ENCODE results near the gene SH3BGRL2.

SH3BGRL2 gene

DNA sequence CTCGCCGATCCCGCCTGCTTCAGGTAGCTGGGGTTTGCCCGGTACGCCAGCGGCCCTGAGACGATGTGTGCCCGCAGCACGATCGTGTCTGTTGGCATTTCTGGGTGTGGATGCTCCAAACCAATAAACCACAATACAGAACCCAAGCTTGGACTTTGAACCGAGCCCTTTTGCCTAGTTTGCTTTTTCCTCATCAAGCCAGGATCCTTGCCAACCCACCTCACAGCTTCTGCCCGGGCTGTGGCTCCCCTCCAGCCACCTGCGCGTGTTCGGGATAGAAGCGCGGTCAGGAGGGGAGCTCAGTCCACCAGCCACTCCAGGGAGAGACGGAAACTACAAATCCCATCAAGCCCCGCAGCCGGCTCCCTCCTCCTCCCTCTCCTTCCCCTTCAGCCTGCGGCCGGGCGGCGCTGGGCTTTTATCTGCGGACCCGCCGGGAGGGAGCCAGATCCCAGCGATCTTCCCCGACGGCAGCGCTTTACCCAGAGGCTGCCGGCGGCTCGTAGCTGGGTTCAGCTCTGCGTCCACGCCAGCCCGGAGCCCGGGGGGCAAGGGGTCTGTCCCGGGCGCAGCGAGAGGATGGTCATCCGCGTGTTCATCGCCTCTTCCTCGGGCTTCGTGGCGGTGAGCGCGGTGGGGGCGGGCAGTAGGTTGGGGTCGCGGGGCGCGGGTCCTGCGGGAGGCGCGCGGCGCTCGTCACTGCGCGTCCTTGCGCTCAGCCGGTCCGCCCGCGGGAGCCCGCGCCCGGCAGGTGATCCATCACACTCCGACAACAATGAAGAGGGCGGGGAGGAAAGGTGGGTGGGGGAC, at the start of gene SH3BGRL2:
Gene SH3BGRL2 (plus strand): TSS at position 447 of the 810 bp plus-strand sequence. CDS start 133 bp downstream, at position 580.
- H3K4me3 ChIP-seq (ENCODE audit: low read depth, low read length) = peak within 1 kb of the TSS; percentile 70
- TF ChIP-seq CTCF (IDR thresholded peaks at IDR 0.05; ENCODE audit: low read depth, low read length) = no peak

- no peak for TF ChIP-seq CTCF (IDR thresholded peaks at IDR 0.05; ENCODE audit: low read depth, low read length)
- H3K4me3 ChIP-seq (ENCODE audit: low read depth, low read length) = no peak overlapping the region
Observed at GRCh38 chr6:79584332-79584731, 46.8 kb upstream of the SH3BGRL2 start.

DNA sequence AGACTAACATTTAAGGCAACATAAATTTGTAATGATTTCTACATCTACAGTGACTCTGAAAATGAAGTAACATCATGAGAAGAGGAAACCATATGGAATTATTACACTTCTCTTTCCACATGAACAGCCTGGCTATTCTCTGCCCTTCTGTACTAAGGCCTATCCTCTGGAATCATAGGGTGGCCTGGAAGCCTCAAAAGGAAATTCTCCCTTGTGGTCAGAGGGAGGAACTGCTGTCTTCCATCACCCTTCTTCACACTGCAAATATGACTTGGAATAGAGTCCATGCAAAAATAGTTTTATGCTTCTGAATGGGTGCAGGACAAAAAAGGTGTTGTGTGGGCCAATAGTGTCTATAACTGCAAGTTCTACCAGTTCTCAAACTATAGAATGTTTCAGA, 44.6 kb upstream of the SH3BGRL2 start:
- H3K4me3 ChIP-seq (ENCODE audit: low read depth, low read length) = no peak overlapping the region
- peak; percentile 57 for TF ChIP-seq CTCF (IDR thresholded peaks at IDR 0.05; ENCODE audit: low read depth, low read length)

- no peak for TF ChIP-seq CTCF (IDR thresholded peaks at IDR 0.05; ENCODE audit: low read depth, low read length)
- no peak overlapping the region for H3K4me3 ChIP-seq (ENCODE audit: low read depth, low read length)
Observed at GRCh38 chr6:79589701-79590100, 41.4 kb upstream of the SH3BGRL2 start.

DNA sequence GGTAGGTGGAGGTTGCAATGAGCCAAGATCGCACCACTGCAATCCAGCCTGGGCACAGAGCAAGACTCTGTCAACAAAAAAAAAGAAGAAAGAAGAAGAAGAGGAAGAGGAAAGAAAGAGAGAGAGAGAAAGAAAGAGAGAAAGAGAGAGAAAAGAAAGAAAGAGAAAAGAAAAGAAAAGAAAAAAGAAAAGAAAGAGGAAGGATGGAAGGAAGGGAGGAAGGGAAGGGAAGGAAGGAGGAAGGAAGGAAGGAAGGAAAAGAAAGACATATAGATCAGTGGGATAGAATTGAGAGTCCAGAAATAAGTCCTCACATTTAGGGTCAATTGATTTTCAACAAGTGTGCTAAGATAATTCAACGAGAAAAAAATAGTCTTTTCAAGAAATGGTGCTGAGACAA, 34.0 kb upstream of the SH3BGRL2 start:
- H3K4me3 ChIP-seq (ENCODE audit: low read depth, low read length) = no peak overlapping the region
- no peak for TF ChIP-seq CTCF (IDR thresholded peaks at IDR 0.05; ENCODE audit: low read depth, low read length)

- TF ChIP-seq CTCF (IDR thresholded peaks at IDR 0.05; ENCODE audit: low read depth, low read length) = no peak
- no peak overlapping the region for H3K4me3 ChIP-seq (ENCODE audit: low read depth, low read length)
Observed at GRCh38 chr6:79598012-79598411, 33.1 kb upstream of the SH3BGRL2 start.

GRCh38 chr6:79599725-79600259, 31.3 kb upstream of the SH3BGRL2 start:
- H3K4me3 ChIP-seq (ENCODE audit: low read depth, low read length) = no peak overlapping the region
- TF ChIP-seq CTCF (IDR thresholded peaks at IDR 0.05; ENCODE audit: low read depth, low read length) = no peak

Data from WI38 (cell line).